RWPE2 (cell line): ENCODE measurements around the gene CHRNA3.

Source experiments
- ATAC-seq: fragments of 200-7000 bp; cut with Tn5 transposase; 3 replicates; pipeline ENCODE4 v1.9.1; 2021; ENCODE audit warnings: low read depth
- DNase-seq: peaks from one replicate; pipeline ENCODE4 v3.0.0-alpha.2; 2020; ENCODE audit warnings: low spot score
- H3K27ac ChIP-seq: fragments of 450-650 bp; 2 replicates; pipeline ENCODE4 v1.5.1; 2017; ENCODE audit warnings: mild to moderate bottlenecking; ENCODE audit not compliant: poor library complexity, severe bottlenecking
- H3K27me3 ChIP-seq: fragments of 250-450 bp; sonication (Bioruptor Pico); 2 replicates; pipeline ENCODE4 v1.5.1; 2021; ENCODE audit warnings: mild to moderate bottlenecking, moderate library complexity; ENCODE audit not compliant: insufficient read depth, poor library complexity, severe bottlenecking
- H3K36me3 ChIP-seq: fragments of 250-450 bp; sonication (Bioruptor Pico); 2 replicates; pipeline ENCODE4 v1.5.1; 2020; ENCODE audit warnings: low read depth, mild to moderate bottlenecking, moderate library complexity
- H3K4me1 ChIP-seq: fragments of 250-450 bp; sonication (Bioruptor Pico); 2 replicates; pipeline ENCODE4 v1.5.1; 2021; ENCODE audit warnings: mild to moderate bottlenecking, moderate library complexity; ENCODE audit not compliant: insufficient read depth, poor library complexity, severe bottlenecking
- H3K4me3 ChIP-seq: fragments of 250-450 bp; sonication (Bioruptor Pico); 2 replicates; pipeline ENCODE4 v1.5.1; 2021; ENCODE audit warnings: mild to moderate bottlenecking, moderate library complexity; ENCODE audit not compliant: severe bottlenecking
- H3K9me3 ChIP-seq: fragments of 250-450 bp; sonication (Bioruptor Pico); 2 replicates; pipeline ENCODE4 v1.5.1; 2021; ENCODE audit warnings: mild to moderate bottlenecking, moderate library complexity; ENCODE audit not compliant: severe bottlenecking
- TF ChIP-seq, protein P1 (sequence below): fragments of 450-650 bp; IDR thresholded peaks from one replicate; pipeline ENCODE4 v1.5.1; 2017; ENCODE audit warnings: mild to moderate bottlenecking, moderate library complexity; ENCODE audit not compliant: poor library complexity, severe bottlenecking

Gene CHRNA3

DNA sequence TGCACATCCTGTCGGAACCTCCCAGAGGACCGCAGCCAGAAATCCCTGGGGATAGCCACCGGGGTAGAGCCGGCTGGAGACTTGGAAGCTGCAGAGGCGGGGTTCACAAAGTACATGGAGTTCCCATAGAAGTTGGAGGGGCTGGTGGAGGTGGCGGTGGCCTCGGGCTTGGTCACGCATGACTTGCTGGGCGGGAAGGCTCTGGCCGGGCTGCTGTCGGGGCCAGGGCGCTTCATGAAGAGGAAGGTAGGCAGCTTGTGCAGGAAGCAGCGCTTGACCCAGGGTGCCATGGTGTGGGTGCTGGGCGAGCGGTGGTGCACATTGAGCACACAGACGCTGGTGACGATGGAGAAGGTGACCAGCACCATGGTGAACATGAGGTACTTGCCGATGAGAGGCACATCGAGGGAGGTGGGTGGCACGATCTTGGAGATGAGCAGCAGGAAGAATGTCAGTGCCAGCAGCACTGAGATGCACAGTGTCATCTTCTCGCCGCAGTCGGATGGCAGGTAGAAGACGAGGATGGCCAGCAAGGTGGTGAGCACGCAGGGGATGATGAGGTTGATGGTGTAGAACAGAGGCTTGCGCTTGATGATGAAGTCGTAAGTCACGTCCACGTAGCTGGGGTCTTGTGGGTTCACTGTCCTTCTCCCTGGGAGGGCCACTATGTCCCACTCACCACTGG, 8.4 kb upstream of the CHRNA3 start:
- Histone ChIP-seq H3K4me3 (no peak overlapping the region), H3K36me3 (no peaks in the 10 kb centered on the region), H3K27me3 (peaks cover 3% of the 10 kb centered on the region), H3K9me3 (peaks cover 6% of the 10 kb centered on the region), H3K27ac (no peak overlapping the region), H3K4me1 (peaks cover 8% of the 10 kb centered on the region)
- DNase-seq (no peak), ATAC-seq (no peak)
- TF ChIP-seq, protein P1, sequence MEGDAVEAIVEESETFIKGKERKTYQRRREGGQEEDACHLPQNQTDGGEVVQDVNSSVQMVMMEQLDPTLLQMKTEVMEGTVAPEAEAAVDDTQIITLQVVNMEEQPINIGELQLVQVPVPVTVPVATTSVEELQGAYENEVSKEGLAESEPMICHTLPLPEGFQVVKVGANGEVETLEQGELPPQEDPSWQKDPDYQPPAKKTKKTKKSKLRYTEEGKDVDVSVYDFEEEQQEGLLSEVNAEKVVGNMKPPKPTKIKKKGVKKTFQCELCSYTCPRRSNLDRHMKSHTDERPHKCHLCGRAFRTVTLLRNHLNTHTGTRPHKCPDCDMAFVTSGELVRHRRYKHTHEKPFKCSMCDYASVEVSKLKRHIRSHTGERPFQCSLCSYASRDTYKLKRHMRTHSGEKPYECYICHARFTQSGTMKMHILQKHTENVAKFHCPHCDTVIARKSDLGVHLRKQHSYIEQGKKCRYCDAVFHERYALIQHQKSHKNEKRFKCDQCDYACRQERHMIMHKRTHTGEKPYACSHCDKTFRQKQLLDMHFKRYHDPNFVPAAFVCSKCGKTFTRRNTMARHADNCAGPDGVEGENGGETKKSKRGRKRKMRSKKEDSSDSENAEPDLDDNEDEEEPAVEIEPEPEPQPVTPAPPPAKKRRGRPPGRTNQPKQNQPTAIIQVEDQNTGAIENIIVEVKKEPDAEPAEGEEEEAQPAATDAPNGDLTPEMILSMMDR, result no peak

DNA sequence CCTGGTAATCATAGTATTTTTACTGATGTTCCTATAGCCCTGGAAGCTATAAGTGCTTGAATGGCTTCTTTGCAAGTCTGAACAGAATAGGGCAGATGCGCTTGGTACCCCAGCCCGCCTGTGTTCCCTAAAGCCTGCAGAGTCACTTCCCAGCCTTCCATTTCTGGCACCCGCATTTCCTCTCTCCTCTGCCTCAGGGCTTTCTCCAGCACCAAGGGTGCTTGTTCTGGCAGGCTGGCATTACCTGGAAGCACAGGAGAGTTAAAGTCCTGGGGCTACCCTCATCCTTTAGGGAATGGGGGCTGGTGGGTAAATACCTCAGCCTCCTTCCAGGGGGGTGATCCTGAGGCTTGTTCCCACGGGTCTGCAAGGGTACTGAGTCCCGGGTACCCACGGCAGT, 7.4 kb upstream of the CHRNA3 start:
- DNase-seq (no peak), ATAC-seq (peak; percentile 62)
- H3K4me1 ChIP-seq, result peaks cover 8% of the 10 kb centered on the region
- no peak overlapping the region for H3K27ac ChIP-seq
- TF ChIP-seq, protein P1, result no peak
- no peak overlapping the region for H3K4me3 ChIP-seq
- peaks cover 2% of the 10 kb centered on the region for H3K9me3 ChIP-seq
- no peaks in the 10 kb centered on the region for H3K36me3 ChIP-seq
- peaks cover 3% of the 10 kb centered on the region for H3K27me3 ChIP-seq

DNA sequence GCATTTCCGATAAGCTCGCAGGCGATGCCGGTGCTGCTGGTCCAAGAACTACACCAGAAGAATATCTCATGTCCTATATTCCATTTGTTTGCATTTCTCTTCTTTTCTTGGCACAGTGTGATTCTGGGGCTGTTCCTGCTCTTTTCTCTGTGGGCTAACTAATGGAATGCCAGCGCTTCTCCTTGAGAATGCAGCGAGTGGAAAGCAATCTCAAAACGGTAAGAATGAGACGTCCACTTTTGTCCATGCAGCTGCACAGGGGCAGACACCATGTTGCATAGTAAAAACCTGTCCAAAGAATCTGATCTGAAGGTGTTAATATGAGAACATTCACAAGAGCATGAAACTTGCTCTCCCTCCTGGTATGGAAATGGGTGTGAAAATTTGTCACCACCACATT, 6.6 kb upstream of the CHRNA3 start:
- Histone ChIP-seq H3K27me3 (peaks cover 5% of the 10 kb centered on the region), H3K9me3 (no peaks in the 10 kb centered on the region), H3K4me1 (peaks cover 8% of the 10 kb centered on the region), H3K4me3 (no peak overlapping the region), H3K36me3 (no peaks in the 10 kb centered on the region), H3K27ac (no peak overlapping the region)
- DNase-seq (no peak), ATAC-seq (no peak)
- TF ChIP-seq, protein P1, result no peak

DNA sequence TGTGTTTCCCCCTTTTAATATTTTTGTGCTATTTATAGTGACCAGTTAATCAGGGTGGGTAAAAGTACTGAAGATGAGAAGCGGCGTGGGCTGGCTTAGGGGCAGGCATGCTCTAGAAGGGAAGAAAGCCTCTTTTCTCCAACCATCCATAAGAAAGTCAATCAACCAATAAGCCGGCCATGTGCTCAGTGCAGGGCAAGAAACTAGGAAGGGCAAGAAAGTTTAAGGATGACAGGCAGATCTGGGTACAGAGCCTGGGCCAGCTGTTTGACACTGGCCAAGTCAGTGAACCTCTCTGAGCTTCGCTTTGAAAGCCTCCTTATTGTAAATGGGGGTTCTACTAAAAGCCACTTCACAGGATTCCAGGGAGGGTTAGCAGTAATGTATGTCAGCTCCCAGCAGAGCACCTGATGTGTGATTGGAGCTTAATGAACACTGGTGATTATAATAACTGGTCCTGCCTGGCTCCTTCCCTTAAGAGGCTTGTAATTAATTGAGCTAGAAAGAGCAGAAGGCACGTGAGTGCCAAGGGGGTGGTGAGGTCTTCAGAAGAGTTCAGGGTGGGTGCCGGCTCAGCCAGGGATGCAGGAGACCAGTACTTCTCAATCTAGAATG, 5.7 kb upstream of the CHRNA3 start:
- Histone ChIP-seq H3K9me3 (no peaks in the 10 kb centered on the region), H3K27me3 (peaks cover 13% of the 10 kb centered on the region), H3K36me3 (no peaks in the 10 kb centered on the region), H3K4me1 (peaks cover 8% of the 10 kb centered on the region), H3K4me3 (no peak overlapping the region), H3K27ac (no peak overlapping the region)
- TF ChIP-seq, protein P1, result no peak
- ATAC-seq, result no peak
- no peak for DNase-seq
